ENCODE data around the gene C1orf115. TPM values are rescaled to one million over a fixed set of nuclear protein-coding genes. Genes with fewer than 3 reads are reported as not detected.

Gene C1orf115
- total and polyA plus RNA-seq, 9 of the 15 experiments (the other 6 are each of a cell fraction or from before 2014, with no cell fraction given), result not detected

GRCh38 chr1:220707160-220707559, 17.0 kb downstream of the C1orf115 start (continued):
- TF ChIP-seq PML (IDR thresholded peaks at IDR 0.05; ENCODE audit: low read length) (no peak), ARID2 (IDR thresholded peaks at IDR 0.05) (no peak), RB1 (IDR thresholded peaks at IDR 0.05; ENCODE audit: low read depth) (no peak)

GRCh38 chr1:220708244-220708643, 18.1 kb downstream of the C1orf115 start:
- H3K27ac ChIP-seq (ENCODE audit: extremely low read depth, low read depth, low read length), result no peak overlapping the region
- H3K4me1 ChIP-seq (replicated peaks in 1 of 2; ENCODE audit: control insufficient read depth in 2 of 2, insufficient read depth in 2 of 2, low read length in 2 of 2), result no peaks in the 10 kb centered on the region
- WGBS (ENCODE audit: insufficient coverage, low coverage, missing lambda C conversion rate), result 1% methylated on average over 4 of the region's 4 CpGs
- no peak for TF ChIP-seq HCFC1 (IDR thresholded peaks at IDR 0.05; ENCODE audit: low read depth, low read length)
- TF ChIP-seq ZNF583 (CRISPR knock-in tag; IDR thresholded peaks at IDR 0.05), result no peak
- H3K36me3 ChIP-seq (ENCODE audit: control insufficient read depth, insufficient read depth, low read length), result no peaks in the 10 kb centered on the region
- H3K9me3 ChIP-seq (replicated peaks; ENCODE audit: control insufficient read depth, insufficient read depth, low read depth, low read length), result no peaks in the 10 kb centered on the region
- ChIA-PET POLR2A (interaction anchor here (0.7 kb wide), 1 partner anchor 8 kb away, joined by 3 read pairs; no protein-coding TSS in a partner anchor), CTCF (ENCODE audit: low intra/inter-chr PET ratio) (no interaction called here)
- BruUV-seq (replicated peaks), result no TSS peak
- H4K20me1 ChIP-seq (replicated peaks; ENCODE audit: control insufficient read depth, insufficient read depth, low read length), result no peaks in the 10 kb centered on the region
- H3K9ac ChIP-seq (ENCODE audit: insufficient read depth in 1 of 2, low read depth in 2 of 2, low read length in 2 of 2), result no peak overlapping the region
- intact Hi-C loops (cut with micrococcal nuclease) (no loop called here), in situ Hi-C loops (cut with MboI) (no loop called here)
- H3K79me2 ChIP-seq (ENCODE audit: control insufficient read depth, insufficient read depth, low read length), result no peaks in the 10 kb centered on the region
- no peak overlapping the region for H2AFZ ChIP-seq (ENCODE audit: low read depth, low read length)
- FAIRE-seq, result no peak
- H3K4me2 ChIP-seq (ENCODE audit: insufficient read depth, low read length), result no peak overlapping the region
- peaks cover 0 to 15% of the 10 kb centered on the region in 2 experiments; a peak in 3 of 5 replicates for H3K27me3 ChIP-seq (ENCODE audit: control insufficient read depth in 2 of 2, insufficient read depth in 2 of 2, low read length in 2 of 2)
- no peak overlapping the region for H3K4me3 ChIP-seq
- DNase-seq (ENCODE audit: extremely low read depth in 1 of 4, low spot score in 3 of 4), result no peak
- no peaks in the 10 kb centered on the region for H3K9me1 ChIP-seq (ENCODE audit: control insufficient read depth, insufficient read depth, low read length)
- no peak for ATAC-seq
